HepG2 (cell line): ENCODE data around the gene WWTR1. TPM values are rescaled to one million over a fixed set of nuclear protein-coding genes. Genes with fewer than 3 reads are reported as not detected.

Experiments
- CBX2 ChIP-seq, 2 experiments: fragments of 200-600 bp in 1 of 2; sonication (generic); formaldehyde crosslinking in 1 of 2; IDR thresholded peaks; 2 replicates each; pipeline versions ENCODE4 v1.7.0 to v1.8.1; 2018 to 2022; ENCODE audit warnings: low read depth in 2 of 2, low read length in 1 of 2, mild to moderate bottlenecking in 1 of 2, missing genetic modification reagents in 1 of 2
- CCDC6 ChIP-seq: sonication (generic); formaldehyde crosslinking; IDR thresholded peaks from 2 replicates; pipeline ENCODE4 v1.8.1; 2022; ENCODE audit warnings: mild to moderate bottlenecking, missing genetic modification reagents, moderate library complexity
- NFKB2 ChIP-seq: sonication (generic); formaldehyde crosslinking; IDR thresholded peaks from 2 replicates; pipeline ENCODE4 v1.4.0; 2020; ENCODE audit warnings: missing genetic modification reagents, borderline replicate concordance
- YY1 ChIP-seq: IDR thresholded peaks from 2 replicates; pipeline ENCODE4 v1.6.1; 2011; ENCODE audit warnings: low read length, low read depth, moderate library complexity, mild to moderate bottlenecking; ENCODE audit not compliant: insufficient read depth, insufficient replicate concordance
- ZBTB20 ChIP-seq: sonication (generic); formaldehyde crosslinking; IDR thresholded peaks from 2 replicates; pipeline ENCODE4 v1.8.1; 2023; ENCODE audit warnings: missing genetic modification reagents, low read depth, mild to moderate bottlenecking, borderline replicate concordance
- ZBTB8A ChIP-seq: sonication (generic); formaldehyde crosslinking; IDR thresholded peaks from 2 replicates; pipeline ENCODE4 v1.4.0; 2020; ENCODE audit warnings: mild to moderate bottlenecking, low read depth, missing genetic modification reagents, borderline replicate concordance
- ZFP62 ChIP-seq: sonication (generic); formaldehyde crosslinking; IDR thresholded peaks from 2 replicates; pipeline ENCODE4 v1.4.0; 2020; ENCODE audit warnings: missing genetic modification reagents
- ZNF264 ChIP-seq: sonication (generic); formaldehyde crosslinking; IDR thresholded peaks from 2 replicates; pipeline ENCODE4 v1.4.0; 2020; ENCODE audit warnings: missing genetic modification reagents
- ZNF530 ChIP-seq: sonication (generic); formaldehyde crosslinking; IDR thresholded peaks from 2 replicates; pipeline ENCODE4 v1.5.0; 2020; ENCODE audit warnings: low read depth, mild to moderate bottlenecking, missing genetic modification reagents
- ZNF558 ChIP-seq: sonication (generic); formaldehyde crosslinking; IDR thresholded peaks from 2 replicates; pipeline ENCODE4 v1.9.0; 2022; ENCODE audit warnings: mild to moderate bottlenecking, missing genetic modification reagents, borderline replicate concordance
- ZNF569 ChIP-seq: sonication (generic); formaldehyde crosslinking; IDR thresholded peaks from 2 replicates; pipeline ENCODE4 v1.5.0; 2020; ENCODE audit warnings: mild to moderate bottlenecking, missing genetic modification reagents, moderate library complexity, borderline replicate concordance
- ZNF747 ChIP-seq: sonication (generic); formaldehyde crosslinking; IDR thresholded peaks from 2 replicates; pipeline ENCODE4 v1.8.1; 2023; ENCODE audit warnings: missing genetic modification reagents, mild to moderate bottlenecking, borderline replicate concordance
- ZNF788 ChIP-seq: sonication (generic); formaldehyde crosslinking; IDR thresholded peaks from 2 replicates; pipeline ENCODE4 v1.5.0; 2020; ENCODE audit warnings: mild to moderate bottlenecking, missing genetic modification reagents, borderline replicate concordance
- polyA plus RNA-seq, 8 experiments: library from polyadenylated mRNA; depleted of rRNA in 3 of 8; stranded (reverse) in 7 of 8; unstranded in 1 of 8; fragments of >200 nt; fragmentation: Illumina TruSeq in 4 of 8; extraction: Trizol in 4 of 8; gene quantifications; 2 replicates each; pipeline versions ENCODE4 v1.2.1 to v1.2.3, GENCODE V29; 2011 to 2016; ENCODE audit warnings: low read depth in 4 of 8, missing spikeins in 1 of 8, mixed read lengths in 1 of 8; ENCODE audit not compliant: insufficient read depth in 1 of 8
- total RNA-seq, 5 experiments: library from RNA; depleted of rRNA; stranded (reverse); fragments of >200 nt; fragmentation: Illumina TruSeq; extraction: Trizol; gene quantifications; 2 replicates each; pipeline ENCODE4 v1.2.3, GENCODE V29; 2016; ENCODE audit warnings: low read depth in 1 of 5
- TF ChIP-seq, protein P1 (sequence below), 2 experiments: sonication (generic) in 1 of 2; formaldehyde crosslinking in 1 of 2; IDR thresholded peaks; 2 replicates each; pipeline versions ENCODE4 v1.5.1 to v1.6.1; 2011 to 2020; ENCODE audit warnings: borderline replicate concordance in 1 of 2, low read depth in 1 of 2, low read length in 1 of 2, mild to moderate bottlenecking in 1 of 2, missing genetic modification reagents in 1 of 2, moderate library complexity in 1 of 2

WWTR1 gene
- total and polyA plus RNA-seq, 2 of the 13 experiments (the other 11 are each of a cell fraction or from before 2014, with no cell fraction given) = 19.7 to 139 TPM

DNA sequence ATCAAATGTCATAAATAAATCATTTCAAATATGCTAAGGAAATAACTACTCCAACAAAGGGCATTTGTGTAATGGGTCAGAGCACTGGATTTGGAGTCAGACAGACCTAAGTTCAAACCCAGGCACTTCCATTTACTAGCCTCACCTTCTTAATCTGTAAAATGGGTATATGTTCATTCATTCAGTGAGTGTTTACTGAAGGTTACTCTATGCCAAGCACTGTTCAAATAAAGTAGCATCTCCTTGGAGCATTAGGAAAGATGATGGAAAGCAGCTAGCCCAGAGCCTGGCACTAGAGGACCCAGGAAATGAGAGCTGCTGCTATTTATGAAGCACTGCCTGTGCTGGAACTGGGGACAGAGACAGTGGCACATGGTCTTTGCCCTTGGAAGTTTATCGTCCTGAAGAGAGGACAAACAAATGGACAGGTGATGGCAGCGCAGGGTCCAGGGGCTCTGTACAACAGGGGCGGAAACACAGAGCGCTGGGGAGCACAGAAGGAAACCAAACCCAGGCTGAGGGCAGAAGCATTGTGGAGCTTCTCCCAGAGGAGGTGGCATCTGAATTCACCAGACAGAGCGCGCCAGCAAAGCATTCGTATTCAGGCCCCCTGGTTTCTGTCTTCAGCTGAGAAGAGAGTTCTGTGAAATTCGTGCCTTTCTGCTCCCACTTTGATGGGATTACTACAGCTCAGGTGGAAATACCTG, 164.4 kb downstream of the WWTR1 start (continued):
- TF ChIP-seq, protein P1, sequence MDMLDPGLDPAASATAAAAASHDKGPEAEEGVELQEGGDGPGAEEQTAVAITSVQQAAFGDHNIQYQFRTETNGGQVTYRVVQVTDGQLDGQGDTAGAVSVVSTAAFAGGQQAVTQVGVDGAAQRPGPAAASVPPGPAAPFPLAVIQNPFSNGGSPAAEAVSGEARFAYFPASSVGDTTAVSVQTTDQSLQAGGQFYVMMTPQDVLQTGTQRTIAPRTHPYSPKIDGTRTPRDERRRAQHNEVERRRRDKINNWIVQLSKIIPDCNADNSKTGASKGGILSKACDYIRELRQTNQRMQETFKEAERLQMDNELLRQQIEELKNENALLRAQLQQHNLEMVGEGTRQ (IDR thresholded peaks at IDR 0.05; ENCODE audit: low read depth, low read length) = no peak
- TF ChIP-seq, protein P1 (CRISPR knock-in tag; IDR thresholded peaks at IDR 0.05; ENCODE audit: borderline replicate concordance) = peak; percentile 50; the same call in 1 of the 2 replicates
- TF ChIP-seq ZNF569 (CRISPR knock-in tag) (peak; percentile 65; the same call in 1 of the 2 replicates), ZNF558 (CRISPR knock-in tag) (no peak), CCDC6 (no peak), NFKB2 (CRISPR knock-in tag) (no peak), ZBTB20 (peak; percentile 75; the same call in 1 of the 2 replicates), YY1 (peak; percentile 11), ZNF747 (CRISPR knock-in tag) (peak; percentile 62; the same call in 1 of the 2 replicates), ZNF264 (CRISPR knock-in tag) (peak; percentile 87), ZFP62 (CRISPR knock-in tag) (no peak), CBX2 (IDR thresholded peaks at IDR 0.05; ENCODE audit: low read depth, low read length) (no peak), CBX2 (CRISPR knock-in tag; IDR thresholded peaks at IDR 0.05; ENCODE audit: low read depth) (no peak), ZNF530 (CRISPR knock-in tag) (no peak), ZNF788 (CRISPR knock-in tag) (peak; percentile 75; the same call in 1 of the 2 replicates), ZBTB8A (CRISPR knock-in tag) (no peak)
